GM13976 (cell line): ENCODE data around the gene FLVCR2.

Experiments used
- DNase-seq: peaks from one replicate; pipeline ENCODE4 v3.0.0; 2012; ENCODE audit warnings: low spot score
- CTCF ChIP-seq: IDR thresholded peaks from 2 replicates; pipeline ENCODE4 v1.5.1; 2012; ENCODE audit warnings: borderline replicate concordance, mild to moderate bottlenecking; ENCODE audit not compliant: insufficient read depth; ENCODE audit errors: extremely low read depth, missing control alignments, control extremely low read depth
- in situ Hi-C: fragments of 300-500 bp; cut with MboI; formaldehyde crosslinking; loops from one replicate; pipeline ENCODE4 v1.12.0; 2022; ENCODE audit warnings: low sequenced_read_pairs, mixed read lengths, inconsistent platforms; ENCODE audit not compliant: unreplicated experiment

The FLVCR2 gene

GRCh38 chr14:75578786-75579337 is 442 bp downstream of the FLVCR2 start:
- DNase-seq: no peak
- in situ Hi-C loops: loop anchor here (5.0 kb wide), 1 partner anchor 73 kb away; no protein-coding TSS in a partner anchor
- no peak for TF ChIP-seq CTCF

- in situ Hi-C loops: loop anchor here (5.0 kb wide), 1 partner anchor 73 kb away; no protein-coding TSS in a partner anchor
- TF ChIP-seq CTCF: no peak
Observed at GRCh38 chr14:75579338-75579864, 981 bp downstream of the FLVCR2 start.

GRCh38 chr14:75579882-75580281 is 1.5 kb downstream of the FLVCR2 start:
- TF ChIP-seq CTCF: no peak

More at GRCh38 chr14:75579338-75579864, 981 bp downstream of the FLVCR2 start:
- DNase-seq: no peak

DNA sequence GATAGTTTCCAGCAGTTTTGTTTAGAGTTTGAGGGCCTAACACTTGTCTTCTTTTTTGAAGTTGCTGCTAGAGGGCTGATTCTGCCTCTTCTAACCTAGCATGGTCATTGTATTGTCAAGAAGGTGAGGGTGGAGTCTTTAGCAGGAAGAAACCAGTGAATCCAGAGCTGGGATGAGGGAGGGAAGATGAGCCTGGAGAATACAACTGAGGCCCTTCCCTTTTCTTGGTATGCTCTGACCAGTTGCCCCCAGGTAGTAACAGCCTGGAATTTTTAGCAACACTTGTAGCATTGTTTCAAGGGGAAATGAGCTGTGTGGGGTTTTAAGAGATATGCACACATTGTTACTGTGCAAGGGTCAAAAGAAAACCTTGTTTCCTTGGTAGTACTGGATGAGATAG is 9.0 kb downstream of the FLVCR2 start:
- no peak for DNase-seq
- in situ Hi-C loops: loop anchor here (10.0 kb wide), 1 partner anchor 47 kb away; no protein-coding TSS in a partner anchor

More at GRCh38 chr14:75579882-75580281, 1.5 kb downstream of the FLVCR2 start:
- no peak for DNase-seq
- in situ Hi-C loops: loop anchor here (5.0 to 10.0 kb wide), 2 partner anchors 55 to 72 kb away; no protein-coding TSS in a partner anchor

DNA sequence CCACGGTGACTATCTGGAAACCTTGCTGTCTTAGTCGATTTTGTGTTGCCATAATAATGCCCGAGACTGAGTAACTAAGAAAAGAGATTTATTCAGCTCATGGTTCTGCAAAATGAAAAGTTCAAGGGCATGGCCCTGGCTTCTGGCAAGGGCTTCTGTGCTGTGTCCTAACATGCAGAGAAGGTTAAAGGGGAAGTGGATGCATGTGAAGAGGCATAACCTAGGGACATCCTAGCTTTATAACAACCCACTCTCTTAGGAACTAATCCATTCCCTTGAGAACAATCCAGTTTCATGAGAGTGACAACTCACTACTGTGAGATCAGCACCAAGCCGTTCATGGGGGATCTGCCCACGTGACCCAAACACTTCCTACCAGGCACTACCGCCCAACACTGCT is 11.5 kb downstream of the FLVCR2 start:
- in situ Hi-C loops: loop anchor here (10.0 kb wide), 1 partner anchor 45 kb away; no protein-coding TSS in a partner anchor
- DNase-seq: no peak
- TF ChIP-seq CTCF: no peak

More for the DNA sequence above, 9.0 kb downstream of the FLVCR2 start:
- TF ChIP-seq CTCF: no peak

DNA sequence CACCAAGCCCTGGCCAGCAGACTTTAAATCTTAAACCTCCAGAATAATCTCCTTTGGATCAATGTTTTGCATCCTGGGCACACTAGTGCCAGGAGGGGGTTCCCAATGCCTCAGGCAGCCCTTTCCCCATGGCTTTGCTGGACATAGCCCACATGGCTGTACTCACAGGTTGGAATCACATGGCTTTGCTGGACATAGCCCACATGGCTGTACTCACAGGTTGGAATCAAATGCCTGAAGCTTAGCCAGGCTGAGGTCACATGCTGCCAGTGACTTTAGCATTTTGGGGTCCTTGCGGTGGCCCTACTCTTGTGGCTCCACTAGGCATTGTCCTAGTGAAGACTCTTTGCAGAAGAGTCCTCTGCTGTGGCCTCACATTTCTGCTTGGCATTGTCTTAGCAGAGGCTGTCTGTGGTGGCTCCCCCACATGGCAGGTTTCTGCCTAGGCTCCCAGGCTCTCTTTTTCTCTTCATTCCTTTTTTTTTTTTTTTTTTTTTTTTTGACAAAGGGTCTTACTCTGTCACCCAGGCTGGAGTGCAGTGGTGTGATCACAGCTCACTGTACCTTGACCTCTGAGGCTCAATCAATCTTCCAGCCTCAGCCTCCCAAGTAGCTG is 13.0 kb downstream of the FLVCR2 start:
- in situ Hi-C loops: no loop called here
- TF ChIP-seq CTCF: no peak
- DNase-seq: no peak
